ENCODE measurements around the gene HTR2A.
"Not testable (repeated sequence)": the region's sequence is repeated elsewhere in the genome, so short reads cannot be mapped to it uniquely, and the experiment has no call there.

The HTR2A gene

GRCh38 chr13:46810440-46810839 is 86.4 kb downstream of the HTR2A start:
- ATAC-seq (no peak), DNase-seq (no peak)

GRCh38 chr13:46804921-46805320 is 91.9 kb downstream of the HTR2A start:
- not testable (repeated sequence) for DNase-seq, ATAC-seq

GRCh38 chr13:46804391-46804815 is 92.5 kb downstream of the HTR2A start:
- DNase-seq (no peak), ATAC-seq (peak; percentile 59)

- DNase-seq (no peak), ATAC-seq (no peak)
Observed at GRCh38 chr13:46803586-46803985, 93.3 kb downstream of the HTR2A start.

GRCh38 chr13:46801858-46802257 is 95.0 kb downstream of the HTR2A start:
- no peak for DNase-seq
- no peak for ATAC-seq

- ATAC-seq (no peak), DNase-seq (no peak)
Observed at GRCh38 chr13:46799139-46799538, 97.7 kb downstream of the HTR2A start.

- ATAC-seq (no peak), DNase-seq (no peak)
Observed at GRCh38 chr13:46797501-46798237, 99.2 kb downstream of the HTR2A start.

GRCh38 chr13:46796515-46797474 is 100.1 kb downstream of the HTR2A start, which contains the start of gene ESD:
Gene ESD (minus strand): TSS chr13:46797161. CDS start chr13:46791413, 5,748 bp downstream.
- peak; percentile 97 for DNase-seq
- peak; percentile 96 for ATAC-seq

GRCh38 chr13:46796129-46796514 is 100.7 kb downstream of the HTR2A start:
- no peak for ATAC-seq
- no peak for DNase-seq

- DNase-seq = no peak
- ATAC-seq = no peak
Observed at GRCh38 chr13:46795321-46795720, 101.5 kb downstream of the HTR2A start.

GRCh38 chr13:46783504-46783903 is 113.3 kb downstream of the HTR2A start:
- ATAC-seq = no peak
- DNase-seq = no peak

GRCh38 chr13:46782691-46783090 is 114.2 kb downstream of the HTR2A start:
- no peak for DNase-seq
- no peak for ATAC-seq

- DNase-seq (no peak), ATAC-seq (no peak)
Observed at GRCh38 chr13:46782066-46782465, 114.8 kb downstream of the HTR2A start.
